GM19035 (cell line): ENCODE measurements around the gene PDC.
"Not testable (repeated sequence)": the region's sequence is repeated elsewhere in the genome, so short reads cannot be mapped to it uniquely, and the experiment has no call there.

Source experiments
- ATAC-seq: cut with Tn5 transposase; IDR thresholded peaks from one replicate; pipeline ENCODE4 v1.9.1; 2021; ENCODE audit not compliant: unreplicated experiment

Gene PDC

DNA sequence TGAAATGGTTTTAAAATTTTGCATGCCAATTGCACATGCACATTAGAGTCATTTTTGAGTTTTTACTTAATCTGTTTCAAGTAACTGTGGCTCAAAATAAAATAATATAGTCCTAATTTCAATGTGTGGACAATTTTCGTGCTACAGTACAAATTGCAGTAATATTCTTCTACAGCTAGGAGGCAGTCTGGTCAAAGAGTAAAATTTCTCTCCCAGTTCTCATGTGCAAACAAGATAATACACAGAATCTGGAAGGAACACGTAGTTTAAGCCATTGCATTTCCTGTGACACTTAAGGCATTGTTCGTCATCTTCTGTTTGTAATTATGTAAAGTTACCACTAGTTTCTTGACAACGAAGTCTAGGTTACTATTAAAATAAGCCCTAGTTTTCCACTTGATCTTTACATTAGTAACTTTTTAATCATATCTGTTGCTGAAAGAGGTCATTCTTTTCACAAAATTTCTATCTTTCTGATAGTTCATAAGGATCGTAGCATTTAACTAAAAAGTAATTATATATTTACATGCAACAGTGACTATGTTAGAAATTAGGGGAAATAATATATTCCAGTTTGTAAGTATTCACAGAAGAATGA lies 56.4 kb downstream of the PDC start:
- ATAC-seq, result no peak

- no peak for ATAC-seq
Measured at GRCh38 chr1:186403632-186404031, 57.3 kb downstream of the PDC start.

- ATAC-seq, result not testable (repeated sequence)
Measured at GRCh38 chr1:186401446-186401845, 59.5 kb downstream of the PDC start.
